CD4-positive, alpha-beta T cell treated with Interleukin-17A for 1 hour (primary cell): Measurements from ENCODE around the gene ARRDC2.

ENCODE experiments used
- DNase-seq: peaks from one replicate; pipeline ENCODE4 v3.0.0-alpha.2; 2020

ARRDC2 gene

DNA sequence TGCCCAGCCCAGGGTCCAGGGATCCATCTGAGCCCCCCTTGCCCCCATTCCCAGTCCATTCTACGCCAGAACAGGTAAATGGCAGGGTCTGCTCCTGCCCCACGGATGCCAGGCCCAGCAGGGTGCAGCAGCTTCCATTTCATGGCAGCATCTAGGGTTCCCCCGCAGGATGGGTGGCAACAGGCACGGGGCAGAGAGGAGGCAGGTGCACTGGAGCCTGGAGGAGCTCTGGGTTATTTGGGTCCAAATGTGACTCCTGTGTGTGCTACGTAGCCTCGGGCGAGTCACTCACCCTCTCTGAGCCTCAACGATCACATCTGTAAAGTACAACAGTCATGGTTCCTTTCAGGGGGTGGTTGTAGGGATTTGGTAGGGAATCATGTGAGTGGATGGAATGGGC lies 51.3 kb downstream of the ARRDC2 start:
- DNase-seq, result no peak

DNA sequence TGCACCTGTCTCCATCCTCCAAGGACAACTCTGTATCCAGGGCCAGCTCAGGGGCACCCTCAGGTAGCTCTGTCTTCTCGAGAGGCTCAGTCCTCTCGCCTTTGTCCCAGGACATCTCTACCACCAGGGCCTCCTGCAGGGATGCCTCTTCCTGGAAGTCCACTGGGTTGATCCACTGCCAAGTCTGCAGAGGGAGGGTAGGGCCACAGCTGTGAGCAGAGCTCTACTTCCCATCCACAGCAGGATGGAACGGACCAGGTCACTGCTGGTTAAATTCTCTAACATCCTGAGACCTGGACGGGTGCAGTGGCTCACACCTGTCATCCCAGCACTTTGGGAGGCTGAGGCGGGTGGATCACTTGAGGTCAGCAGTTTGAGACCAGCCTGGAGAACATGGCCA lies 51.9 kb downstream of the ARRDC2 start:
- no peak for DNase-seq

- no peak for DNase-seq
These were observed 52.5 kb downstream of the ARRDC2 start for GRCh38 chr19:18060472-18060871.

- DNase-seq, result no peak
These were observed 54.1 kb downstream of the ARRDC2 start for GRCh38 chr19:18062028-18062427.

GRCh38 chr19:18063463-18063862 lies 55.5 kb downstream of the ARRDC2 start:
- no peak for DNase-seq
